A172 (cell line): ENCODE results near the gene MRPL37. TPM values are rescaled to one million over a fixed set of nuclear protein-coding genes. Genes with fewer than 3 reads are reported as not detected.
"Not testable (repeated sequence)": the region's sequence is repeated elsewhere in the genome, so short reads cannot be mapped to it uniquely, and the experiment has no call there.

Experiments
- DNase-seq: peaks from one replicate; pipeline ENCODE4 v3.0.0-alpha.2; 2015; ENCODE audit warnings: low spot score
- total RNA-seq: library from RNA; depleted of rRNA; stranded (reverse); fragments of >200 nt; shearing (Covaris generic); gene quantifications from 2 replicates; pipeline ENCODE4 v1.2.3, GENCODE V29; 2014; rRNA removed

MRPL37 gene
- total RNA-seq, result 158 and 188 TPM in 2 replicates

GRCh38 chr1:54199765-54200518 lies at the start of gene MRPL37, which contains the start of gene CYB5RL:
TSS of gene MRPL37 (plus strand) at chr1:54200167. CDS start at chr1:54200244, 77 bp downstream.
TSS of gene CYB5RL (minus strand) at chr1:54200030. CDS start at chr1:54195616, 4,414 bp downstream.
- peak; percentile 98 for DNase-seq

GRCh38 chr1:54151013-54151412 lies 49.0 kb upstream of the MRPL37 start:
- no peak for DNase-seq

GRCh38 chr1:54152696-54153095 lies 47.3 kb upstream of the MRPL37 start, which contains the start of gene CDCP2:
TSS of gene CDCP2 (minus strand) at chr1:54153000. CDS start at chr1:54152922, 78 bp downstream.
- no peak for DNase-seq

- DNase-seq, result peak; percentile 38
These were observed 46.2 kb upstream of the MRPL37 start for GRCh38 chr1:54153535-54154439.

- no peak for DNase-seq
These were observed 43.8 kb upstream of the MRPL37 start for GRCh38 chr1:54156201-54156600.

GRCh38 chr1:54156986-54157385 lies 43.0 kb upstream of the MRPL37 start:
- no peak for DNase-seq

GRCh38 chr1:54157401-54157800 lies 42.6 kb upstream of the MRPL37 start:
- DNase-seq, result no peak

- peak; percentile 90 for DNase-seq
These were observed 41.9 kb upstream of the MRPL37 start for GRCh38 chr1:54158071-54158470.

GRCh38 chr1:54159733-54160316 lies 40.1 kb upstream of the MRPL37 start:
- DNase-seq, result no peak

GRCh38 chr1:54160351-54160750 lies 39.6 kb upstream of the MRPL37 start:
- DNase-seq, result no peak

- DNase-seq, result no peak
These were observed 38.3 kb upstream of the MRPL37 start for GRCh38 chr1:54161495-54162168.

GRCh38 chr1:54163051-54163450 lies 36.9 kb upstream of the MRPL37 start:
- peak; percentile 35 for DNase-seq

GRCh38 chr1:54163573-54163972 lies 36.4 kb upstream of the MRPL37 start:
- DNase-seq, result no peak

- no peak for DNase-seq
These were observed 34.8 kb upstream of the MRPL37 start for GRCh38 chr1:54165146-54165545.

- DNase-seq, result not testable (repeated sequence)
These were observed 33.6 kb upstream of the MRPL37 start for GRCh38 chr1:54166357-54166756.

- DNase-seq, result peak; percentile 60
These were observed 32.4 kb upstream of the MRPL37 start for GRCh38 chr1:54167422-54168139.

GRCh38 chr1:54168206-54168965 lies 31.6 kb upstream of the MRPL37 start:
- no peak for DNase-seq

- DNase-seq, result no peak
These were observed 30.9 kb upstream of the MRPL37 start for GRCh38 chr1:54169068-54169467.

GRCh38 chr1:54171016-54171415 lies 29.0 kb upstream of the MRPL37 start:
- no peak for DNase-seq

- DNase-seq, result no peak
These were observed 28.4 kb upstream of the MRPL37 start for GRCh38 chr1:54171606-54172005.
